LNCAP (cell line): ENCODE results near the gene VWC2.

Experiments used
- TF ChIP-seq, protein P1 (sequence below): fragments of 450-650 bp; IDR thresholded peaks from 2 replicates; pipeline ENCODE4 v1.5.1; 2017; ENCODE audit warnings: mild to moderate bottlenecking

The VWC2 gene

GRCh38 chr7:49926720-49927119 lies 153.3 kb downstream of the VWC2 start:
- TF ChIP-seq, protein P1, sequence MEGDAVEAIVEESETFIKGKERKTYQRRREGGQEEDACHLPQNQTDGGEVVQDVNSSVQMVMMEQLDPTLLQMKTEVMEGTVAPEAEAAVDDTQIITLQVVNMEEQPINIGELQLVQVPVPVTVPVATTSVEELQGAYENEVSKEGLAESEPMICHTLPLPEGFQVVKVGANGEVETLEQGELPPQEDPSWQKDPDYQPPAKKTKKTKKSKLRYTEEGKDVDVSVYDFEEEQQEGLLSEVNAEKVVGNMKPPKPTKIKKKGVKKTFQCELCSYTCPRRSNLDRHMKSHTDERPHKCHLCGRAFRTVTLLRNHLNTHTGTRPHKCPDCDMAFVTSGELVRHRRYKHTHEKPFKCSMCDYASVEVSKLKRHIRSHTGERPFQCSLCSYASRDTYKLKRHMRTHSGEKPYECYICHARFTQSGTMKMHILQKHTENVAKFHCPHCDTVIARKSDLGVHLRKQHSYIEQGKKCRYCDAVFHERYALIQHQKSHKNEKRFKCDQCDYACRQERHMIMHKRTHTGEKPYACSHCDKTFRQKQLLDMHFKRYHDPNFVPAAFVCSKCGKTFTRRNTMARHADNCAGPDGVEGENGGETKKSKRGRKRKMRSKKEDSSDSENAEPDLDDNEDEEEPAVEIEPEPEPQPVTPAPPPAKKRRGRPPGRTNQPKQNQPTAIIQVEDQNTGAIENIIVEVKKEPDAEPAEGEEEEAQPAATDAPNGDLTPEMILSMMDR = no peak

- TF ChIP-seq, protein P1 = no peak
Measured at GRCh38 chr7:49927631-49928030, 154.2 kb downstream of the VWC2 start.

GRCh38 chr7:49928787-49929186 lies 155.3 kb downstream of the VWC2 start:
- TF ChIP-seq, protein P1 = no peak

- TF ChIP-seq, protein P1 = no peak
Measured at GRCh38 chr7:49931627-49932026, 158.2 kb downstream of the VWC2 start.

- TF ChIP-seq, protein P1 = no peak
Measured at GRCh38 chr7:49937608-49938007, 164.2 kb downstream of the VWC2 start.
